ENCODE measurements around the gene RIOX2.
"Not testable (repeated sequence)": the region's sequence is repeated elsewhere in the genome, so short reads cannot be mapped to it uniquely, and the experiment has no call there.

The RIOX2 gene

DNA sequence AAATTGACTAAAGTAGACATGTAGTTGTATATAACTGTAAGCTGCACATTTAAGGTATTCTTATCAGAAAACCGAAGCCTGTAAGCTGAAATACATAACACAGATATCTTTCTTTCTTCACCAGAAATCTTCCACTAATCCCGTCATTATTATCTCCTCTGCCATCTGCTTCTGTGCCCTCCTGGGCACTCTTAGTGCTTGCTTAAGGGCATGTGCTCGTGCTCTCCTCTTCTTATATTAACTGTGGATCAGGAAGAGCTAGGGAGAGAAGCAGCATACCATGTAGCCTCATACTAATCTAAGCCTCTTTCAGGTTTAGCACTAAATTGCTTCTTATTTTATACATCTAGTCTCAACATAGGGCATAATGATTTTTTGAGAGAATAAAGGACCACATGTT lies 60.8 kb downstream of the RIOX2 start:
- DNase-seq (ENCODE audit: low read depth in 2 of 2), result no peak

DNA sequence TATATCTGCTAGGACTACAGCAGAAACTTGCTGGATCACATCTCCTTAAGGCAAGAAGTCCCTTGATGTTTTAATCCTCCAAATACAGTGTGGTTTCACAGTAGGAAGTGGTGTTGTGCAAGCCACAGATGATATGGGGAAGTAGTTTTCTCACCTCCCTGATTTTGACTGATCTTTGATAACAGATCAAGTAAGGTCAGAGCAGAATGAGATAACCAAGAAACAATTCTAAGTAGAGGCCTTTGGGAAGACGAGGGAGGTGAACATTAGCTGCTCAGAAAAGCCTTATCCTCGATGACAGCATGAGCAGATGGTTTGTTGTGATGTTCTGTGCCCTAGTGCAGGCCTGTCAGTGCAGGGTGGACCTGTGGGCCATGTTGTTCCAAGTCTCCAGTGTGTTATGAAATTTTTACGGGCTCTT lies 61.3 kb downstream of the RIOX2 start:
- no peak for DNase-seq (ENCODE audit: low read depth in 2 of 2)

DNA sequence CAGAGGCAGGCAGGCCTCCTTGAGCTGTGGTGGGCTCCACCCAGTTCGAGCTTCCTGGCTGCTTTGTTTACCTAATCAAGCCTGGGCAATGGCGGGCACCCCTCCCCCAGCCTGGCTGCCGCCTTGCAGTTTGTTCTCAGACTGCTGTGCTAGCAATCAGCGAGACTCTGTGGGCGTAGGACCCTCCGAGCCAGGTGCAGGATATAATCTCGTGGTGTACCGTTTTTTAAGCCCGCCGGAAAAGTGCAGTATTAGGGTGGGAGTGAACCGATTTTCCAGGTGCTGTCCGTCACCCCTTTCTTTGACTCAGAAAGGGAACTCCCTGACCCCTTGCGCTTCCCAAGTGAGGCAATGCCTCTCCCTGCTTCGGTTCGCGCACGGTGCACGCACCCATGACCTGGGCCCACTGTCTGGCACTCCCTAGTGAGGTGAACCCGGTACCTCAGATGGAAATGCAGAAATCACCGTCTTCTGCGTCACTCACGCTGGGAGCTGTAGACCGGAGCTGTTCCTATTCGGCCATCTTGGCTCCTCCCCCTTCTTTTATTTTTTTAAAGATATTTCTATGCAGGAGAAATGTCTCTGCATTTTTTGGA lies 61.9 kb downstream of the RIOX2 start:
- not testable (repeated sequence) for DNase-seq (ENCODE audit: low read depth in 2 of 2)

DNA sequence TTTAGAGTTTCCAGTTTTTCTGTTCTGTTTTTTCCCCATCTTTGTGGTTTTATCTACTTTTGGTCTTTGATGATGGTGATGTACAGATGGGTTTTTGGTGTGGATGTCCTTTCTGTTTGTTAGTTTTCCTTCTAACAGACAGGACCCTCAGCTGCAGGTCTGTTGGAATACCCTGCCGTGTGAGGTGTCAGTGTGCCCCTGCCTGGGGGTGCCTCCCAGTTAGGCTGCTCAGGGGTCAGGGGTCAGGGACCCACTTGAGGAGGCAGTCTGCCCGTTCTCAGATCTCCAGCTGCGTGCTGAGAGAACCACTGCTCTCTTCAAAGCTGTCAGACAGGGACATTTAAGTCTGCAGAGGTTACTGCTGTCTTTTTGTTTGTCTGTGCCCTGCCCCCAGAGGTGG lies 62.4 kb downstream of the RIOX2 start:
- DNase-seq (ENCODE audit: low read depth in 2 of 2), result not testable (repeated sequence)

DNA sequence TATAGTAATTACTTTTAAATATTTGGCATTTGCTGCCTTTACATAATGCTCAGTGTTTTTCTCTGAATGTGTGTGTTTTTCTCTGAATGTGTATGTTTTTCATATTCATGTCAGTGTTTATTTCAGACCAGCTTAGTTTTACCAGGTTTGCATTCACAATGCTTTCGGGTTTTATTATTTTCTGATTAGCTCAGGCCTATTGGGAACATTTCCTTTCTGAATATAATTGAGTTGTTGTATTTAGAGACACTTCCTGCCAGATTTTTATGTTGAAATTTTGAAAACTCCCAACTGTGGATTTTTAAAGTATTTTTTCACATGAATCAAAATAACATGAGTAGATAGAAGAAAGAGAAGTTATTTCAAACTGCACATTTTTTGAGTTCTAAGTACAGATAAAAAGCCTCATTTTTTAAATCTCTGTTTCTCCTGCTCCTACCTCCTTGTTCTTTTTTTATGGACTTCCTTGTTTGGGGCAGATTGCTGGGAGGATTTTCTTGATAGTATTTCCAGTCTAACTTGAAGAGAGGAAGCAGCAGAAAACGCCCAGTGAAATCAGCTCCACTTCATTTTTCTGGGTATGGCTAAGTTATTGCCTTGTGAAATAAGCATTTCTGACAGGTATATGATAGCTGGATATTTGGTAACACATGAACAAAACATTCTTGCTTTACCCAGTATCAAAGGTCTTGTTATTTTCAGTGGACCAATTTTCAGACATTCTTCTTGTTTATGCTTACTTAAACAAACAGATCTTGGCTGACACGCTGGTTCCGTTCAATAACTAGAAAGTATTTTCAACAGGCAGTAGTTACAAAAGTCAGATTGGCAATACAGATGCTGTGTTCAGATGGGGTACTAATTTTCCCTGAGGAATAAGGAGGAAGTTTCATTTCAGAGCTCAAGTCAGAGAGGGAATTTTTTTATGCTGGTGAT lies 70.7 kb downstream of the RIOX2 start:
- DNase-seq (ENCODE audit: low read depth in 2 of 2), result no peak

DNA sequence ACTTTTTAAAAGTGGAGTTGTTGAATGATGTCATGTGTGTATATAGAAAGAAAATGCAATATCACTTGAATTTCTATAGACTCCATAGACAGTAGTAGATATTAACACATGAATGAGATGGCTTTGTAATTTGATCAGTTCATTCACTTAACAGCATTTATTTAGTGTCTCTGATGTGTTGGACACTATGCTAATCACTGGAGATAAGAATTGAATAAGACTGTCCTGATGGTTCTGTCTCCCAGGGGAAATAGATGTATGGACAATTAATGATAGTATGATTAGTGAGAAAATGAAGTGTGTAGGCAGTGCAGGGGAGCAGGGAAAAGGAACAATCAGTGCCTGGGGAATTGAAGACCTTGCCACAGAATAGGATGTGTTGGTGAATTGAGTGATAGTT lies 72.9 kb downstream of the RIOX2 start:
- DNase-seq (ENCODE audit: low read depth in 2 of 2), result no peak

DNA sequence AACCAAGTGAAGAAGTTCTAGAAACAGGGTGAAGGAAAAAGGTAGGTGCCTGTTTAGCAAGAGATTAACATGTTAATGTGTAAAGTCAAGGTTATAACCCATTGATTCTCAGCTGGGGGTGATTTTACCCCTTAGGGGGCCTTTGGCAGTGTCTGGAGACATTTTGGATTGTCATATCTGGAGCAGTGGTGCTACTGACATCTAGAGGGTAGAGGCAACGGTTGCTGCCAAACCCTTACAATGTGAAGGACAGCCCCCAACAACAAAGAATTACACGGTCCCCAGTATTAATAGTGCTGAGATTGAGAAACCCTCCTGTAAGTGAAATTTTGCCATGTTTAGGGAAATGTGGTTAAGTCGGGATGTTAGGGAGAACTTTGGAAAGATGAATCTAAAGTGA lies 75.7 kb downstream of the RIOX2 start:
- DNase-seq (ENCODE audit: low read depth in 2 of 2), result no peak

DNA sequence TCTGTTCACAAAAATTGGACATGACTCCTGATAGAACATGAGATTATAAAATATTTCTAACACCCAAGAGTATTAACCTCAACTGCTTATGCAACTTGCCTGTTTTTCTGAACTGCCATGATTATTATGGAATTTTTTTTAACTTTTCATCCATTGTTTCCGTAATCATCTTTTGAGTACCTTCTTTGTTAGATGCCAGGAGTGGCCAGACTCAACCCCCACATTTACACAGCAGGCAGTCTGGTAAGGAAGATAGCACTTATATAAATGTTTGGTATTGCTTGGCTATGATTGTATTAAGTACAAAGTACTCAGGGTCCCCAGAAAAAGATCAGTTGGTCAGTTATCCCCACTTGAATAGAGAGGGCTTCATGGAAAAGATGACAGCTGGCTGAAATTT lies 76.1 kb downstream of the RIOX2 start:
- no peak for DNase-seq (ENCODE audit: low read depth in 2 of 2)

DNA sequence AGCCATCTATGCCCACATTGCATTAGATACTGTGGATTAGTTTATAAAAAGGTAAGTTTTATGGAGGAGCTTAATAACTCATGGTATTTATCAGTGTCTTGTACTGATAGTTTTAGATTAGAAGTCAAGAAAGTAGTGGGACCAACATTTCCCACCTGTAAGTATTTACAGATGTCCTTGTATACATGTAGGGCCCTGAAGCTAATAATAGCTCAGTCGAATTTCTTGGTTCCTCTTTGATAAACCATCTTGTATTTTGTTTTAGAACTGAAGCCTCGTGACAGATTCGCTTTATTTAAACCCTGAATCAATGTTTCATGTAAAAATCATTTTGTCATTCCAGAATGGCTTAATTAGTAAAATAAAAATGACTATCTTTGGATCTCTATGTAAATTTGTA lies 77.0 kb downstream of the RIOX2 start:
- DNase-seq (ENCODE audit: low read depth in 2 of 2), result no peak

DNA sequence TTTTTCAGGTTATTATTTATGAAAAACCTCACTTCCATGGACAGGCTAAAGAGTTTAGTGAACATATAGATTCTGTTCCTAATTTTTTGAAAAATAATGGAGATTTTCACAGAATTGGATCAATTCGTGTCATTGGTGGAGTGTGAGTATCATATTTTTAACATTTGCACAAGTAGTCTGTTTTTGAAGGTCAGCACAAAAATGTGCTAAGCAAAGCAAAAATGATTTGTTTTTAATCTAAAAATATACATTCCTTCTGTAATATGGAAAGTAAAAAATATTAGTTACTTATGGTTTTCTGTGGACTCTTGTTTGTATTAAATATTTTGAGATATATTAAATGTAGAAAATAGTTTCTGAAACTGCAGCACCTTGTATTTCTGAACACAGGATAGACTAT lies 79.4 kb downstream of the RIOX2 start:
- DNase-seq (ENCODE audit: low read depth in 2 of 2), result no peak

Measured in stimulated activated CD8-positive, alpha-beta memory T cell treated with anti-CD3 and anti-CD28 coated beads, Interleukin-7, amount 100 ng/mL, for 1 hour (primary cell).